ENCODE measurements around the gene CERK.

DNA sequence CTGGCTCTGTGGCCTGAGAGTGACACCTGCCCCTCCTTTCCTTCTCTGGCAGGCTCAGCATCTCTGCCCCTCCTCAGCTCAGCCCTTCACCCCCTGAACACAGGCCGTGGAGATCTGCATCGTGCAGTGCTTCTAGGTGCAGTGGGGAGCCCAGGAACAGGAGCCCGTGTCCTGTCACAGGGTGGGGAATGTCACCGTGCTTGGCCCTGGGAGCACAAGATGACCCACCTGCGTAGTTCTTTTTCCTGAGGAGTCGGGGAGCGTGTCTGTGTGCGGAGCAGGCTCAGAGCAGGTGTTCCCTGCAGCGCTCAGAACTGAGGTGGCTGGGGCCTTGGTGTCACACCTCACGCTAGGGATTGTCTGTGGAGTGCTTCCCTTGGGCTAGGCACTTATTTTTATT is 35.0 kb upstream of the CERK start:
- TF ChIP-seq, protein P1, sequence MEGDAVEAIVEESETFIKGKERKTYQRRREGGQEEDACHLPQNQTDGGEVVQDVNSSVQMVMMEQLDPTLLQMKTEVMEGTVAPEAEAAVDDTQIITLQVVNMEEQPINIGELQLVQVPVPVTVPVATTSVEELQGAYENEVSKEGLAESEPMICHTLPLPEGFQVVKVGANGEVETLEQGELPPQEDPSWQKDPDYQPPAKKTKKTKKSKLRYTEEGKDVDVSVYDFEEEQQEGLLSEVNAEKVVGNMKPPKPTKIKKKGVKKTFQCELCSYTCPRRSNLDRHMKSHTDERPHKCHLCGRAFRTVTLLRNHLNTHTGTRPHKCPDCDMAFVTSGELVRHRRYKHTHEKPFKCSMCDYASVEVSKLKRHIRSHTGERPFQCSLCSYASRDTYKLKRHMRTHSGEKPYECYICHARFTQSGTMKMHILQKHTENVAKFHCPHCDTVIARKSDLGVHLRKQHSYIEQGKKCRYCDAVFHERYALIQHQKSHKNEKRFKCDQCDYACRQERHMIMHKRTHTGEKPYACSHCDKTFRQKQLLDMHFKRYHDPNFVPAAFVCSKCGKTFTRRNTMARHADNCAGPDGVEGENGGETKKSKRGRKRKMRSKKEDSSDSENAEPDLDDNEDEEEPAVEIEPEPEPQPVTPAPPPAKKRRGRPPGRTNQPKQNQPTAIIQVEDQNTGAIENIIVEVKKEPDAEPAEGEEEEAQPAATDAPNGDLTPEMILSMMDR (conservative IDR thresholded peaks at IDR 0.05 in 1 of 2, IDR thresholded peaks at IDR 0.05 in 1 of 2; ENCODE audit: extremely low read depth in 1 of 2, insufficient read depth in 1 of 2, low read depth in 1 of 2, low read length in 2 of 2): no peak
- no peak for TF ChIP-seq EZH2 (IDR thresholded peaks at IDR 0.05; ENCODE audit: borderline replicate concordance, low read length)
